ENCODE data around the gene ERMARD. TPM values are rescaled to one million over a fixed set of nuclear protein-coding genes. Genes with fewer than 3 reads are reported as not detected.
"Not testable (repeated sequence)": the region's sequence is repeated elsewhere in the genome, so short reads cannot be mapped to it uniquely, and the experiment has no call there.

Gene ERMARD
- total RNA-seq, 1 experiment from 2014 or later = 7.1 TPM

GRCh38 chr6:169738204-169738975 is 13.0 kb upstream of the ERMARD start:
- DNase-seq (ENCODE audit: low spot score) = no peak

DNA sequence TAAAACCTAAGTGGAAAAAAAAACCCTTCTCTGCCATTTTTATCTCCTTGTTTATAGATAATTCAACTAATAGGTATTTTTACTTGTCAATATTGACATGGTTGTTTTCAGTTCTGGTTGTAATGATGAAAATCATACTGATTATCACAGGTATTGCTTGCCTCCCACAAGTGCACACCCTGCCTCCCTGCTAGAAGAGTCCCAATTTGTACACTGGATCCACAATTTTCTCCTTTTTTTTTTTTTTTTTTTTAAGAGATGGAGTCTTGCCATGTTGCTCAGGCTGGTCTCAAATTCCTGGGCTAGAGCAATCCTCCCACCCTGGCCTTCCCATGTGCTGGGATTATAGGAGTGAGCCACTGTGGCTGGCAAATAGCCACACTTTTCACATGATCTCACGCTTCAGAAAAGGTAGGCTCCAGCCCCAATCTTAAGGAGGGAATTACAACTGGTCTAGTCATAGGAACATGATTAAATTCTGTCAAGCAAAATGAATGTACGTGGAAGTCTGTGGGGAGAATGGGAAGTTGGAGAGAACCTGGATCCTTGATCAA is 12.4 kb upstream of the ERMARD start:
- no peak for DNase-seq (ENCODE audit: low spot score)

DNA sequence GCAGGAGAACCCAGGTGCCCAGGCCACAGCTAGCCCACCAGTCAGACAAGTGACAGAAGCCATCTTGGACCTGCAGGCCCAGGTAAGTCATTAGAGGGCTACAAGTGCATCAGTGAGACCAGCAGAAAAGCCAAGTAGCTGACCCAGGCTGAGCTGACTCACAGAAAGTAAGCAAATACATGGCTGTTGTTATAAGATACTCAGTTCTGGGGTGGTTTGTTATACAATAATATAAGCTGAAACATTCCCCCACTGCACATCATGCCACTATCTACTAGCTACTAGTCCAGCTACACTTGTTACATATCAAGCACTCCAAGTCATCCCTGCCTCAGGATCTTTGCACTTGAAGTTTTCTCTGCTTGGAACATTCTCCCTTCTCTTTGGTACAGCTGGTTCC is 10.1 kb upstream of the ERMARD start:
- no peak for DNase-seq (ENCODE audit: low spot score)

GRCh38 chr6:169745405-169745804 is 6.0 kb upstream of the ERMARD start:
- no peak for DNase-seq (ENCODE audit: low spot score)

- DNase-seq (ENCODE audit: low spot score) = no peak
These were observed 4.9 kb upstream of the ERMARD start for GRCh38 chr6:169746556-169746955.

GRCh38 chr6:169752074-169752623 is 727 bp downstream of the ERMARD start:
- DNase-seq (ENCODE audit: low spot score) = peak; percentile 43

DNA sequence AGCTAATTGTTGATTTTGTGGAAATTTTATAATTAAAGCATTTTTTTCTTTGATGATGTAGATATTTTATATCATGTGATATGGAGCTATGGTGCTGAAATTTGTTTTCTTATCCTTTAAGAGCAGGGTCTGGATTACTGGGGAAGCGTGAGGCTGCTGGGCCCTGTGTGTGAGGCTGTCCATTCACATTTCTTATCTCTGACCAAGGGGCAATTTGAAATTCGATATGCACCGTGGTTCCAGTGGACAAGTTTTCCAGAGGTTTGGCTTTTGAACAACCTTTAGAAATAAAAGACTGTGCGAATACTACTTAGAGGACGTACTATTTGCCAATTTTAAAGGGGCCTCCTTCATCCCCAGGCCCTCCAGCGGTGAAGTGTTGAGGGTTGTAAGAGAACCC is 3.7 kb downstream of the ERMARD start:
- DNase-seq (ENCODE audit: low spot score) = no peak

DNA sequence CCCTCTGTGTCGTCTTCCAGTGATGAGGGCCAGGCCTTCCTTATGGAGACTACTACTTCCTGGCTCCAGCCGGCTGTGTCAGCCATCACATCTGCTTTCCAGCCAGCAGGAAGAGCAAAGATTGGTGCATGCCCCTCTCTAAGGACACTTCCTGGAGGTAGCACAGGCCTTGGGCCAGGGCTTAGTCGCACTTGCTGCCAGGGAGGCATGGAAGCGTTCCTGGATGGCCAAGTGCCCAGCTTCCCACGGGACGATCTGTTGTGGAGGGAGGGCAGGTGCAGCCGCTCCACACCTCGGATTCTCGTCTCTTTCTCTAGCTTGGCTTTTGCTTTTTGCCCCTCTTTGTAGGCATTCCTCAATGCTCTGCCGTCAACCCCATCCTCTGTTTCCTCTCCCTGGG is 11.9 kb downstream of the ERMARD start:
- DNase-seq (ENCODE audit: low spot score) = no peak

GRCh38 chr6:169763881-169764280 is 12.5 kb downstream of the ERMARD start:
- DNase-seq (ENCODE audit: low spot score) = no peak

GRCh38 chr6:169765789-169766188 is 14.4 kb downstream of the ERMARD start:
- not testable (repeated sequence) for DNase-seq (ENCODE audit: low spot score)

- no peak for DNase-seq (ENCODE audit: low spot score)
These were observed 14.8 kb downstream of the ERMARD start for GRCh38 chr6:169766232-169766631.

DNA sequence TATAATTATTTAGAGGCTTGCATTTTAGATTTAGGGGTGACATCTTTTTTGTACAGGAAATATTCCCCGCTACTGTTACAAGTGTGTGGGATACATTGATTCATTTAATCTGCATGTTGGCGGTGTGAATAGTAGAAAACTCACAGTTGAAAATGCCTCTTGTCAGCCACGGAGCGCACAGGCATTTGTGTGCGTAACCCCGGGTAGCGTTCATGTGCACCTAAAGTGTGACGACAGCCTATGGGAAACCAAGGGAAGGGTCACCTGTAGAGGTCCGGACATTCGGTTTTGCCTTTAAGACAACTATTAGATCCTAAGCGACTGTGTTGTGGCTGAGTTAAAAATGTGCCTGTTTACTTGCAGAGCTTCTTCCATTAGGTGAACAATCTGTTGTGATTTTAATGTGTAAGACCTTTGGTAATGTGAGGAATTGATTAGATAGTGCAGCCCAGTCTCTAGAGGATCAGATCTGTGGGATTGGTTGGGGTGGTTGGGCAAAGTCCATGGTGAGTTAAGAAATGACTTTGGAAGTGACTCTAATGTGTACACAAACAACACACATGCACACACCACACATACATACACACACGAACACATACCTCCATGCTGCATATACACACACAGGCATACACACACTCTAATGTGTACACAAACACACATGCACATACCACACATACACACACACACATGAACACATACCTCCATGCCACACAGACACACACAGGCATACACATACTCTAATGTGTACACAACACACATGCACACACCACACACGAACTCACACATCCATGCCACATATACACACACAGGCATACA is 15.7 kb downstream of the ERMARD start:
- no peak for DNase-seq (ENCODE audit: low spot score)

GRCh38 chr6:169774347-169774746 is 22.9 kb downstream of the ERMARD start:
- DNase-seq (ENCODE audit: low spot score) = no peak

DNA sequence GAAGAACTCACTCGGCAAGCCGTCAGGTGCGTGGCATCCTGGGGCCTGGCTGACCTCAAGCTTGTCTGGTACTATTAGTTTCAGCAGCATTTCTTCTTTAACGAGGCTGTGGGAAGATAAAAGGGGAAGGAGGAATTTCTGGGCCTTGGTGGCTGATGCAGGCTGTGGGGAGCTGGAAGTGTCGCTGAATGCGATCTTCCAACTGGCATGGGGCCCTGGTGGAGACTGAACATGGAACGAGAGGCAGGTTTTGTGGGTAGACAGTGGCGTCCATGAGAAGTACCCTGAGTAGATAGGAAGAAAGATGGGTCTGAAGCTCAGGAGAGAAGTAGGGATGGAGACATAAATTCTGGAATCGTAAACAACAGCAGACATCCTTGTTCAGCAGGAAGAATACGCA is 23.9 kb downstream of the ERMARD start:
- no peak for DNase-seq (ENCODE audit: low spot score)

- no peak for DNase-seq (ENCODE audit: low spot score)
These were observed 25.0 kb downstream of the ERMARD start for GRCh38 chr6:169776379-169776778.

DNA sequence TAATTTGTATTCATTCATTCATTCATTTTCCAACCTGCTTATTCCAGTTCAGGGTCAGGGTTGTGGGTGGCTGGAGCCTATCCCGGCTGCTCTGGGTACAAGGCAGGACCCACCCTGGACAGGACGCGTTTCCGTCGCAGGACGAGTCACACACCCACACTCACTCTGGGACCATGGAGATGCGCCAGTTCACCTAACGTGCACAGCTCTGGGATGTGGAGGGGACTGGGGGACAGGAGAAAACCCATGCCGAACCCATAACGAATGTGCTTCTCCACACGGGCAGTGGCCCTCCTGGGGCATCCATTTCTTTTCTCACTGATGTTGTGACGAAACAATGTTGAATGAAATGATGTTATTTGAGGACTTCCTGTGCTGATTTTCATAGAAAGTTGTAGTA is 26.5 kb downstream of the ERMARD start:
- no peak for DNase-seq (ENCODE audit: low spot score)

DNA sequence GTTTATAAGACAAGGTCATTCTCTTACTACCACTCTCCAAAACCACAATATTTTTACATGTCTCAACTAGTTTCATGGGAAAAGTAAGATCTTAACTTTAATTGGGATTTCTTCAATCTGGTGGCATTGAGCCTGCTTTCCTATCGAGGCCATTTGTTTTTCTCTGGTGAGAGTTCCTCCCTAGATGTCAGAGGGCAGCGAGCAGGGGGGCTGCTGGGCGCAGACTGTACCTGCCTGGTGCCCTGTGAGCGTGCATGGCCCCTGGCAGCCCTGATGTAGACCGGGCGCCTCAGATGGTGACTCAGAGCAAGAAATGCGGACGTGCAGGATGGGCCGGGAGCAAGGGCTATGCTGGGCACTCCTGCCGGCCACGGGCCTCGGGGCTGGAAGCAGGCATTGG is 27.2 kb downstream of the ERMARD start:
- no peak for DNase-seq (ENCODE audit: low spot score)

DNA sequence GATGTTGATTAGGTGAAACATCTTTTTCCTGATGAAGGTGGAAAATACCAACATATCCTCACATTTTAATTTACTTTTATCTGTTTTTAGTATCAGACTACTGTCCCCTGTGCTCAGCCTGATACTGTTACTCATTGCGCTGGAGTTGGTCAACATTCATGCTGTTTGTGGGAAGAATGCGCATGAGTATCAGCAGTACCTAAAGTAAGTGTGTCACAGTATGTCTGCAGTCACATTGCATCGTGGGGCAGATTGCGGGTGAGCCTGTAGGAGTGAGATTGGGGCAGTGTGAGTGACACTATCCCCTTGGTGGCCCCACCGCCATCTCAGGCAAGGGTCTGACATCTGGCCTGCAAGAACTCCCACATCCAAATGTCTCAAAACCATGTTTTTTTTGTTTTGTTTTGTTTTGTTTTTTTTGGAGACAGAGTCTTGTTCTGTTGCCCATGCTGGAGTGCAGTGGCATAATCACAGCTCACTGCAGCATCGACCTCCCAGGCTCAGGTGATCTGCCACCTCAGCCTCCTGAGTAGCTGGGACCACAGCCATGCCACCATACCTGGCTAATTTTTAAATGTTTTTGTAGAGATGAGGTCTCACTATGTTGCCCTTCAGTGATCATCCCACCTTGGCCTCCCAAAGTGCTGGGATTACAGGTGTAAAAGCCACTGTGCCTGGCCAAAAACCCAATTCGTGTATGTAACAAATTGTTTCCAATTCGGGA is 27.8 kb downstream of the ERMARD start:
- DNase-seq (ENCODE audit: low spot score) = no peak

GRCh38 chr6:169779896-169780295 is 28.5 kb downstream of the ERMARD start:
- DNase-seq (ENCODE audit: low spot score) = no peak

- no peak for DNase-seq (ENCODE audit: low spot score)
These were observed 29.2 kb downstream of the ERMARD start for GRCh38 chr6:169780571-169781091.

- no peak for DNase-seq (ENCODE audit: low spot score)
These were observed 31.5 kb downstream of the ERMARD start for GRCh38 chr6:169782966-169783365.
